Measurements from ENCODE around the gene PLEK. TPM values are rescaled to one million over a fixed set of nuclear protein-coding genes. Genes with fewer than 3 reads are reported as not detected.

Gene PLEK
- polyA plus RNA-seq, 1 donor from 2014 or later, result 0.07 TPM

DNA sequence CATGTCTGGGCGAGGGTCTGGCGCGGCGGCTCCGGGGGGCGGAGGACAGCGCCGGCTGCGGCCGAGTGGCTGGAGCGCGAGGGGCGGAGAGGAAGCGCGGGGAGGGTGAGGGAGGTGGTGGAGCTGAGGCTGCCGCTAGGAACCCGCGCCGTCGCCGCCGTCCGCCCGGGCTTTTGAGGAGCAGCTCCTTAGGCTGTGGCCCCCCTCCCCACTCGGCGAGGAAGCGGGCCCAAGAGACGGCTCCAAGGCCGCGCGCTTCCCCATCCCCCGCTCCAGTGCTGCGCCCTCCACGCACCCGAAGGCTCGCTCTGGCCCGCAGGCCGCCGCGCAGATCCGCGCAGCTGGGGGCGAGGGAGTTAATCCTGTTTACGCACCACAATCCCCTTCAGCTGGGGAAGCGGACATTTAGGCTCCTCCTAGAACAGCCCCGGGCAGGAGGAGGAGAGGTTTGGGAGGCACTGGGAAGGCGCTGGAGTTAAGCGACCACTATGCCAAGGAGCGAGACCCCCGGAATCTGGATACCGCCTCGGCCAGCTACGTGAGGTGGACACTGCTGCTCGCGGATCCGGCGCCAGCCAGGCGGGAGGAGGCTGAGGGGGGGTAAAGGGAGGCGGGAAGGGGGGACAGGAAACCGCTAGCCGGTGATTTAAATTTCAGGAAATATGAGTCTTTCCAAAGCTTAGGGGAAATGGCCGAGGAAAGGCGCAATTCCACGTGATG lies 45.5 kb upstream of the PLEK start, which contains the start of gene CNRIP1:
CNRIP1 (minus strand) TSS at position 552 of the 720 bp plus-strand sequence; CDS start at position 3, 549 bp downstream.
- Histone ChIP-seq H4K20me1 (ENCODE audit: insufficient read depth) (no peaks in the 10 kb centered on the region), H3K79me2 (replicated peaks; ENCODE audit: insufficient read depth, low read length) (no peaks in the 10 kb centered on the region), H3K9ac (ENCODE audit: low read length) (peak within 1 kb of the TSS; percentile 68), H3F3A (ENCODE audit: insufficient read depth, low read length, poor library complexity, severe bottlenecking) (no peaks in the 10 kb centered on the region), H3K9me3 (ENCODE audit: low read length) (no peaks in the 10 kb centered on the region), H3K9me2 (ENCODE audit: insufficient read depth, low read length) (no peaks in the 10 kb centered on the region), H2AFZ (ENCODE audit: low read depth, low read length) (peak within 1 kb of the TSS; percentile 51), H3K4me3 (ENCODE audit: low read length) (peak within 1 kb of the TSS; percentile 73), H3K36me3 (ENCODE audit: insufficient read depth, low read length) (no peaks in the 10 kb centered on the region), H3K27ac (ENCODE audit: low read length) (peak within 1 kb of the TSS; percentile 66), H3K4me2 (ENCODE audit: low read length) (peak within 1 kb of the TSS; percentile 42), H3K27me3 (ENCODE audit: insufficient read depth, low read depth, low read length) (peaks cover 34% of the 10 kb centered on the region)
- TF ChIP-seq SMC3 (conservative IDR thresholded peaks at IDR 0.05; ENCODE audit: poor library complexity), result peak; percentile 3
- TF ChIP-seq MXI1 (conservative IDR thresholded peaks at IDR 0.05; ENCODE audit: poor library complexity, severe bottlenecking), result peak; percentile 6
- TF ChIP-seq EZH2 (IDR thresholded peaks at IDR 0.05; ENCODE audit: borderline replicate concordance, insufficient read depth, low read length, poor library complexity, severe bottlenecking), result no peak
- TF ChIP-seq RAD21 (conservative IDR thresholded peaks at IDR 0.05), result peak; percentile 8
- peak; percentile 4 for TF ChIP-seq POLR2AphosphoS5 (IDR thresholded peaks at IDR 0.05)
- TF ChIP-seq, protein P1, sequence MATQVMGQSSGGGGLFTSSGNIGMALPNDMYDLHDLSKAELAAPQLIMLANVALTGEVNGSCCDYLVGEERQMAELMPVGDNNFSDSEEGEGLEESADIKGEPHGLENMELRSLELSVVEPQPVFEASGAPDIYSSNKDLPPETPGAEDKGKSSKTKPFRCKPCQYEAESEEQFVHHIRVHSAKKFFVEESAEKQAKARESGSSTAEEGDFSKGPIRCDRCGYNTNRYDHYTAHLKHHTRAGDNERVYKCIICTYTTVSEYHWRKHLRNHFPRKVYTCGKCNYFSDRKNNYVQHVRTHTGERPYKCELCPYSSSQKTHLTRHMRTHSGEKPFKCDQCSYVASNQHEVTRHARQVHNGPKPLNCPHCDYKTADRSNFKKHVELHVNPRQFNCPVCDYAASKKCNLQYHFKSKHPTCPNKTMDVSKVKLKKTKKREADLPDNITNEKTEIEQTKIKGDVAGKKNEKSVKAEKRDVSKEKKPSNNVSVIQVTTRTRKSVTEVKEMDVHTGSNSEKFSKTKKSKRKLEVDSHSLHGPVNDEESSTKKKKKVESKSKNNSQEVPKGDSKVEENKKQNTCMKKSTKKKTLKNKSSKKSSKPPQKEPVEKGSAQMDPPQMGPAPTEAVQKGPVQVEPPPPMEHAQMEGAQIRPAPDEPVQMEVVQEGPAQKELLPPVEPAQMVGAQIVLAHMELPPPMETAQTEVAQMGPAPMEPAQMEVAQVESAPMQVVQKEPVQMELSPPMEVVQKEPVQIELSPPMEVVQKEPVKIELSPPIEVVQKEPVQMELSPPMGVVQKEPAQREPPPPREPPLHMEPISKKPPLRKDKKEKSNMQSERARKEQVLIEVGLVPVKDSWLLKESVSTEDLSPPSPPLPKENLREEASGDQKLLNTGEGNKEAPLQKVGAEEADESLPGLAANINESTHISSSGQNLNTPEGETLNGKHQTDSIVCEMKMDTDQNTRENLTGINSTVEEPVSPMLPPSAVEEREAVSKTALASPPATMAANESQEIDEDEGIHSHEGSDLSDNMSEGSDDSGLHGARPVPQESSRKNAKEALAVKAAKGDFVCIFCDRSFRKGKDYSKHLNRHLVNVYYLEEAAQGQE (IDR thresholded peaks at IDR 0.05; ENCODE audit: borderline replicate concordance), result peak; percentile 28
- no peak for TF ChIP-seq EP300 (conservative IDR thresholded peaks at IDR 0.05; ENCODE audit: poor library complexity, severe bottlenecking)
- peak; percentile 77 for TF ChIP-seq TAF1 (IDR thresholded peaks at IDR 0.05; ENCODE audit: low read depth)
- TF ChIP-seq, protein P2, sequence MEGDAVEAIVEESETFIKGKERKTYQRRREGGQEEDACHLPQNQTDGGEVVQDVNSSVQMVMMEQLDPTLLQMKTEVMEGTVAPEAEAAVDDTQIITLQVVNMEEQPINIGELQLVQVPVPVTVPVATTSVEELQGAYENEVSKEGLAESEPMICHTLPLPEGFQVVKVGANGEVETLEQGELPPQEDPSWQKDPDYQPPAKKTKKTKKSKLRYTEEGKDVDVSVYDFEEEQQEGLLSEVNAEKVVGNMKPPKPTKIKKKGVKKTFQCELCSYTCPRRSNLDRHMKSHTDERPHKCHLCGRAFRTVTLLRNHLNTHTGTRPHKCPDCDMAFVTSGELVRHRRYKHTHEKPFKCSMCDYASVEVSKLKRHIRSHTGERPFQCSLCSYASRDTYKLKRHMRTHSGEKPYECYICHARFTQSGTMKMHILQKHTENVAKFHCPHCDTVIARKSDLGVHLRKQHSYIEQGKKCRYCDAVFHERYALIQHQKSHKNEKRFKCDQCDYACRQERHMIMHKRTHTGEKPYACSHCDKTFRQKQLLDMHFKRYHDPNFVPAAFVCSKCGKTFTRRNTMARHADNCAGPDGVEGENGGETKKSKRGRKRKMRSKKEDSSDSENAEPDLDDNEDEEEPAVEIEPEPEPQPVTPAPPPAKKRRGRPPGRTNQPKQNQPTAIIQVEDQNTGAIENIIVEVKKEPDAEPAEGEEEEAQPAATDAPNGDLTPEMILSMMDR (IDR thresholded peaks at IDR 0.05; ENCODE audit: poor library complexity, severe bottlenecking), result peak; percentile 25

DNA sequence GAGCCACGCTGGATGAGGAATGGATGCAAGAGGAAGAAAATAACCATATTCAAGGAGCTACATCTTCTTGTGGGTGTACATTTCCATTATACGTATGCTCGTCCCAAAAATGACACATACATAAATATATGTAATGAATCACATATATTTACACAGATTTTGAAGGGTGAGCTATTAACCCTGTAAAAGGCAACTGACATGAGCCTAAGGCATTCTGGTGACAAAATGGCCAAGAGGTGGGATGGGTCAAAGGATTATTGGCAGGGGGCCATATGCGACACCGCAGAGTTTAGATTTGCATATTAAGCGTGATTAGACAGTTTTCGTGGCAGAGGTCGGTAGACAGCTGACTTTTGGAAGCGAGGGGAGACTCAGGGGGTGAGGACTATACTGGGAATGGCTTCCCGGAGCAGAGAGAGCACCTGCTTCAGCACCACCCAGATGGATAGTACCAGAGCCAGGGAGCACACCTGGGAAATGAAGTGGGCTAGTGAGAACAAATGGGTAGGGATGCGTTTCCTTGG lies 44.9 kb upstream of the PLEK start:
- peak overlapping the region; percentile 51 for H2AFZ ChIP-seq (ENCODE audit: low read depth, low read length)

More for the DNA sequence above, 44.9 kb upstream of the PLEK start:
- H3K79me2 ChIP-seq (replicated peaks; ENCODE audit: insufficient read depth, low read length), result no peaks in the 10 kb centered on the region
- H3K4me3 ChIP-seq (ENCODE audit: low read length), result peak overlapping the region; percentile 73
- H4K20me1 ChIP-seq (ENCODE audit: insufficient read depth), result no peaks in the 10 kb centered on the region
- H3F3A ChIP-seq (ENCODE audit: insufficient read depth, low read length, poor library complexity, severe bottlenecking), result no peaks in the 10 kb centered on the region
- peaks cover 34% of the 10 kb centered on the region for H3K27me3 ChIP-seq (ENCODE audit: insufficient read depth, low read depth, low read length)
- peak overlapping the region; percentile 68 for H3K9ac ChIP-seq (ENCODE audit: low read length)
- no peaks in the 10 kb centered on the region for H3K36me3 ChIP-seq (ENCODE audit: insufficient read depth, low read length)
- no peaks in the 10 kb centered on the region for H3K9me2 ChIP-seq (ENCODE audit: insufficient read depth, low read length)
- peak overlapping the region; percentile 40 for H3K4me2 ChIP-seq (ENCODE audit: low read length)
- no peaks in the 10 kb centered on the region for H3K9me3 ChIP-seq (ENCODE audit: low read length)
- TF ChIP-seq, protein P1 (IDR thresholded peaks at IDR 0.05; ENCODE audit: borderline replicate concordance), result no peak
- peak; percentile 70 for TF ChIP-seq MXI1 (conservative IDR thresholded peaks at IDR 0.05; ENCODE audit: poor library complexity, severe bottlenecking)
- H3K27ac ChIP-seq (ENCODE audit: low read length), result peak overlapping the region; percentile 66
